DND-41 (cell line): ENCODE data around the gene HES6.

Experiments used
- EZH2 ChIP-seq: IDR thresholded peaks from 3 replicates; pipeline ENCODE4 v1.6.1; 2012; ENCODE audit warnings: borderline replicate concordance, low read depth, mild to moderate bottlenecking, moderate library complexity, low read length, inconsistent platforms; ENCODE audit not compliant: severe bottlenecking
- TF ChIP-seq, protein P1 (sequence below): IDR thresholded peaks from 2 replicates; pipeline ENCODE4 v1.5.1; 2012; ENCODE audit warnings: borderline replicate concordance, low read length, moderate library complexity, mild to moderate bottlenecking; ENCODE audit not compliant: poor library complexity, severe bottlenecking; ENCODE audit errors: extremely low read depth

DNA sequence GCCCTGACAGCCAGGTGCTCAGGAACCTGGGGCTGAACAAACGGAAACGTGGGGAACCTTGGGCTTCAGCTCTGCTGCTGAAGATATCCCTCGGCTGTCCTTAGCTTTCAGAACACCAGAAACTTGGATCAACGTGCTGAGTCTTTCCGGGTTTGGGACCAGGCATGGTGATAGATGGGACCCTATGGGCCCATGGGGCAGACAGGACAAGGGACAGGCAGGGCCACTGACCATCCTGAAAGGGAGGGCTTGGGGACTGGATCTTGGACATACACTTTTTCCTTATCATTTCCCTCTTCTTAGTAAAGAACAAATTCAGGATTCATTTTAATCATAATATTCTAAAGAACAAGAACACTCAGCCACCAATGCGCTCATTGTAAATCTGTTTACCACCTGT is 16.3 kb upstream of the HES6 start:
- TF ChIP-seq, protein P1, sequence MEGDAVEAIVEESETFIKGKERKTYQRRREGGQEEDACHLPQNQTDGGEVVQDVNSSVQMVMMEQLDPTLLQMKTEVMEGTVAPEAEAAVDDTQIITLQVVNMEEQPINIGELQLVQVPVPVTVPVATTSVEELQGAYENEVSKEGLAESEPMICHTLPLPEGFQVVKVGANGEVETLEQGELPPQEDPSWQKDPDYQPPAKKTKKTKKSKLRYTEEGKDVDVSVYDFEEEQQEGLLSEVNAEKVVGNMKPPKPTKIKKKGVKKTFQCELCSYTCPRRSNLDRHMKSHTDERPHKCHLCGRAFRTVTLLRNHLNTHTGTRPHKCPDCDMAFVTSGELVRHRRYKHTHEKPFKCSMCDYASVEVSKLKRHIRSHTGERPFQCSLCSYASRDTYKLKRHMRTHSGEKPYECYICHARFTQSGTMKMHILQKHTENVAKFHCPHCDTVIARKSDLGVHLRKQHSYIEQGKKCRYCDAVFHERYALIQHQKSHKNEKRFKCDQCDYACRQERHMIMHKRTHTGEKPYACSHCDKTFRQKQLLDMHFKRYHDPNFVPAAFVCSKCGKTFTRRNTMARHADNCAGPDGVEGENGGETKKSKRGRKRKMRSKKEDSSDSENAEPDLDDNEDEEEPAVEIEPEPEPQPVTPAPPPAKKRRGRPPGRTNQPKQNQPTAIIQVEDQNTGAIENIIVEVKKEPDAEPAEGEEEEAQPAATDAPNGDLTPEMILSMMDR: no peak
- TF ChIP-seq EZH2: no peak
